SH-SY5Y (cell line): ENCODE data around the gene PRSS22.

Experiments
- GATA2 ChIP-seq: IDR thresholded peaks from 2 replicates; pipeline ENCODE4 v1.6.1; 2011; ENCODE audit warnings: mild to moderate bottlenecking, low read depth, low read length
- GATA3 ChIP-seq: IDR thresholded peaks from 2 replicates; pipeline ENCODE4 v1.6.1; 2011; ENCODE audit warnings: low read depth, mild to moderate bottlenecking, low read length, moderate library complexity

DNA sequence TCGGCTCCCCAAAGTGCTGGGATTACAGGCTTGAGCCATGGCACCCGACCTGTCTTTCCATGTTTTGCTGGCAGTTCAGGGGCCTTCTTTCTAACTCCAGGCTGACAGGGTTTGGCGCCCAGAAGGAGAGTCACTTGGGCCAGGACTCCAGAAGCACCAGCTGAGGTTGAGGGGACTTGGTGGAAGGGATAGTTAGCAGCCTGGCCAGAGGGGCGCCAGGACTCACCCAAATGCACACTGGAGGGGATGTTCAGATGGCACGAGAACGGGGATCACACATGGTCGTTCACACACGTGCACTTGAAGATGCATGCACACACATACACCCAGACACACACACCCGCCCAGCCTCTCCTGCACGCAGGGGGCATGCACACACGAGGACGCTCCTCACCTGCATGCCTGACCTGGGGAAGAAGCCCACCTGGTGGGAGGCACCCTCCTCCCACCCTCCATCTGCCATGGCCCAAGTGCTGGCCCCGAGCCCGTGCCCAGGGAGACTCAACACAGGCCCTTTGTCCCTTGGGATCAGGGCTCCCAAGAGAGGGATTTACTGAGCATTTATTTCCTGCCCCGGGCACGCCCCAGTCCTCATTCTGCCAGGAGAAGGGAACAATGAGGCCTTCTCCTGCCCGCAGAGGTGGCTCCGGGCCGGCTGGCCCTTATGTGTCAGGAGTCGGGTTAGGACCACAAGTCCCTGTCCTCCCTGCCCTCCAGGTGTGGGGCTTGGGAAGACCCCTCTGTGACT, 43.2 kb downstream of the PRSS22 start:
- TF ChIP-seq GATA2 (no peak), GATA3 (no peak)
